HepG2 (cell line): Measurements from ENCODE around the gene KIF3C. TPM values are rescaled to one million over a fixed set of nuclear protein-coding genes. Genes with fewer than 3 reads are reported as not detected.

Experiments
- HDAC6 ChIP-seq: fragments of 200-600 bp; sonication (generic); IDR thresholded peaks from 2 replicates; pipeline ENCODE4 v1.7.0; 2017; ENCODE audit warnings: mild to moderate bottlenecking, antibody characterized with exemption, low read length, low read depth
- HNF4G ChIP-seq, 2 experiments: sonication (generic) in 1 of 2; formaldehyde crosslinking in 1 of 2; IDR thresholded peaks; 2 replicates each; pipeline versions ENCODE4 v1.4.0 to v1.6.1; 2011 to 2020; ENCODE audit warnings: borderline replicate concordance in 2 of 2, low read depth in 2 of 2, mild to moderate bottlenecking in 2 of 2, low read length in 1 of 2, missing genetic modification reagents in 1 of 2, moderate library complexity in 1 of 2
- POGZ ChIP-seq: sonication (generic); formaldehyde crosslinking; IDR thresholded peaks from 2 replicates; pipeline ENCODE4 v1.4.0; 2020; ENCODE audit warnings: mild to moderate bottlenecking, missing genetic modification reagents
- RARA ChIP-seq: IDR thresholded peaks from 2 replicates; pipeline ENCODE4 v1.6.1; 2016; ENCODE audit warnings: missing genetic modification reagents, missing compliant biosample characterization
- SCMH1 ChIP-seq: sonication (generic); formaldehyde crosslinking; IDR thresholded peaks from 2 replicates; pipeline ENCODE4 v1.9.0; 2021; ENCODE audit warnings: missing genetic modification reagents, mild to moderate bottlenecking, borderline replicate concordance
- SPEN ChIP-seq: sonication (generic); formaldehyde crosslinking; IDR thresholded peaks from 2 replicates; pipeline ENCODE4 v1.5.1; 2020; ENCODE audit warnings: low read depth, mild to moderate bottlenecking, missing genetic modification reagents
- ZC3H4 ChIP-seq: sonication (generic); formaldehyde crosslinking; IDR thresholded peaks from 2 replicates; pipeline ENCODE4 v1.4.0; 2020; ENCODE audit warnings: missing genetic modification reagents, borderline replicate concordance
- ZNF101 ChIP-seq: sonication (generic); formaldehyde crosslinking; IDR thresholded peaks from 2 replicates; pipeline ENCODE4 v1.4.0; 2020; ENCODE audit warnings: mild to moderate bottlenecking, low read depth, missing genetic modification reagents, borderline replicate concordance
- ZNF33A ChIP-seq: sonication (generic); formaldehyde crosslinking; IDR thresholded peaks from 2 replicates; pipeline ENCODE4 v1.5.1; 2020; ENCODE audit warnings: missing genetic modification reagents, mild to moderate bottlenecking, moderate library complexity, borderline replicate concordance
- ZNF496 ChIP-seq: sonication (generic); formaldehyde crosslinking; IDR thresholded peaks from 2 replicates; pipeline ENCODE4 v1.8.1; 2023; ENCODE audit warnings: mild to moderate bottlenecking, moderate library complexity, missing genetic modification reagents; ENCODE audit not compliant: insufficient replicate concordance
- ZNF75D ChIP-seq: sonication (generic); formaldehyde crosslinking; IDR thresholded peaks from 2 replicates; pipeline ENCODE4 v1.8.1; 2023; ENCODE audit warnings: missing genetic modification reagents, mild to moderate bottlenecking, borderline replicate concordance
- polyA plus RNA-seq, 8 experiments: library from polyadenylated mRNA; depleted of rRNA in 3 of 8; stranded (reverse) in 7 of 8; unstranded in 1 of 8; fragments of >200 nt; fragmentation: Illumina TruSeq in 4 of 8; extraction: Trizol in 4 of 8; gene quantifications; 2 replicates each; pipeline versions ENCODE4 v1.2.1 to v1.2.3, GENCODE V29; 2011 to 2016; ENCODE audit warnings: low read depth in 4 of 8, missing spikeins in 1 of 8, mixed read lengths in 1 of 8; ENCODE audit not compliant: insufficient read depth in 1 of 8
- total RNA-seq, 5 experiments: library from RNA; depleted of rRNA; stranded (reverse); fragments of >200 nt; fragmentation: Illumina TruSeq; extraction: Trizol; gene quantifications; 2 replicates each; pipeline ENCODE4 v1.2.3, GENCODE V29; 2016; ENCODE audit warnings: low read depth in 1 of 5
- TF ChIP-seq, protein P1 (sequence below): sonication (generic); formaldehyde crosslinking; conservative IDR thresholded peaks from 2 replicates; pipeline ENCODE4 v1.4.0; 2020; ENCODE audit warnings: missing genetic modification reagents
- TF ChIP-seq, protein P2 (sequence below): sonication (generic); formaldehyde crosslinking; IDR thresholded peaks from 2 replicates; pipeline ENCODE4 v1.8.1; 2022; ENCODE audit warnings: mild to moderate bottlenecking, missing genetic modification reagents
- TF ChIP-seq, protein P3 (sequence below): sonication (generic); formaldehyde crosslinking; IDR thresholded peaks from 2 replicates; pipeline ENCODE4 v1.5.1; 2020; ENCODE audit warnings: missing genetic modification reagents, mild to moderate bottlenecking, borderline replicate concordance
- TF ChIP-seq, protein P4 (sequence below): IDR thresholded peaks from 2 replicates; pipeline ENCODE4 v1.6.1; 2016; ENCODE audit warnings: missing genetic modification reagents, missing compliant biosample characterization
- TF ChIP-seq, protein P5 (sequence below): sonication (generic); formaldehyde crosslinking; IDR thresholded peaks from 2 replicates; pipeline ENCODE4 v1.4.0; 2020; ENCODE audit warnings: missing genetic modification reagents; ENCODE audit errors: not compliant biosample characterization
- TF ChIP-seq, protein P6 (sequence below): sonication (generic); formaldehyde crosslinking; IDR thresholded peaks from 2 replicates; pipeline ENCODE4 v1.4.0; 2020; ENCODE audit warnings: missing genetic modification reagents, borderline replicate concordance
- TF ChIP-seq, protein P7 (sequence below): sonication (generic); formaldehyde crosslinking; IDR thresholded peaks from 2 replicates; pipeline ENCODE4 v1.4.0; 2020; ENCODE audit warnings: missing genetic modification reagents

Gene KIF3C
- total and polyA plus RNA-seq, 2 of the 13 experiments (the other 11 are each of a cell fraction or from before 2014, with no cell fraction given) = 3.6 to 4.9 TPM

DNA sequence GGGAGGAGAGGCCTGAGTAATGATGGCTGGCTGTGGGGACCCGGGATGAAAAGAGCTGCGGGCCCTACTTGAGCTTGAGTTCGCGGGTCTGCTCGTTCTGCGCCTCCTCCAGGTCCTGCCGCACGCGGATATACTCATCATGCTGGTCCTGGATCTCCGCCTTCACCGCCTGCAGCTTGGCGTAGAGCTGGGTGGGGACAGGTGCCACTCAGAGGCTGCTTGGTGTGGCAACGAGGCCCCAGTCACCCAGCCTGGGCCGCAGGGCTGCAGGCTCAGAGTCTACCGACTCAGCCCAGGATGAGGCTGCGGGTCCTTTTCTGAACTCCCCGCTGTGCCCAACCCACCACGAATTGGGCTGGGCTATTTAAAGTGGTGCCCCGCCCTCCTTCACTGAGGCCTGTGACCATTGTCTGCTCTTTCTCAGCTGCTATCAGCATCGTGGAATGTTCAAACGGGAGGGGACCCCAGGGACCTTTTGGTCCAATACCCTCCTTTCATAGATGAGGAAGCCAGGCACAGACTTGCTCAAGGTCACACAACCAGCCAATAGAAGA lies 28.0 kb downstream of the KIF3C start (continued):
- TF ChIP-seq, protein P1, sequence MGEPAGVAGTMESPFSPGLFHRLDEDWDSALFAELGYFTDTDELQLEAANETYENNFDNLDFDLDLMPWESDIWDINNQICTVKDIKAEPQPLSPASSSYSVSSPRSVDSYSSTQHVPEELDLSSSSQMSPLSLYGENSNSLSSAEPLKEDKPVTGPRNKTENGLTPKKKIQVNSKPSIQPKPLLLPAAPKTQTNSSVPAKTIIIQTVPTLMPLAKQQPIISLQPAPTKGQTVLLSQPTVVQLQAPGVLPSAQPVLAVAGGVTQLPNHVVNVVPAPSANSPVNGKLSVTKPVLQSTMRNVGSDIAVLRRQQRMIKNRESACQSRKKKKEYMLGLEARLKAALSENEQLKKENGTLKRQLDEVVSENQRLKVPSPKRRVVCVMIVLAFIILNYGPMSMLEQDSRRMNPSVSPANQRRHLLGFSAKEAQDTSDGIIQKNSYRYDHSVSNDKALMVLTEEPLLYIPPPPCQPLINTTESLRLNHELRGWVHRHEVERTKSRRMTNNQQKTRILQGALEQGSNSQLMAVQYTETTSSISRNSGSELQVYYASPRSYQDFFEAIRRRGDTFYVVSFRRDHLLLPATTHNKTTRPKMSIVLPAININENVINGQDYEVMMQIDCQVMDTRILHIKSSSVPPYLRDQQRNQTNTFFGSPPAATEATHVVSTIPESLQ = no peak
- TF ChIP-seq, protein P2, sequence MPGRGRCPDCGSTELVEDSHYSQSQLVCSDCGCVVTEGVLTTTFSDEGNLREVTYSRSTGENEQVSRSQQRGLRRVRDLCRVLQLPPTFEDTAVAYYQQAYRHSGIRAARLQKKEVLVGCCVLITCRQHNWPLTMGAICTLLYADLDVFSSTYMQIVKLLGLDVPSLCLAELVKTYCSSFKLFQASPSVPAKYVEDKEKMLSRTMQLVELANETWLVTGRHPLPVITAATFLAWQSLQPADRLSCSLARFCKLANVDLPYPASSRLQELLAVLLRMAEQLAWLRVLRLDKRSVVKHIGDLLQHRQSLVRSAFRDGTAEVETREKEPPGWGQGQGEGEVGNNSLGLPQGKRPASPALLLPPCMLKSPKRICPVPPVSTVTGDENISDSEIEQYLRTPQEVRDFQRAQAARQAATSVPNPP (CRISPR knock-in tag) = no peak
- TF ChIP-seq SCMH1 (no peak), ZNF496 (CRISPR knock-in tag) (no peak), ZNF101 (CRISPR knock-in tag) (no peak), SPEN (CRISPR knock-in tag) (no peak), POGZ (peak; percentile 63; the same call in 1 of the 2 replicates), ZC3H4 (CRISPR knock-in tag) (no peak), HNF4G (IDR thresholded peaks at IDR 0.05; ENCODE audit: borderline replicate concordance, low read depth, low read length) (no peak), HNF4G (CRISPR knock-in tag; IDR thresholded peaks at IDR 0.05; ENCODE audit: borderline replicate concordance, low read depth) (no peak), RARA (CRISPR knock-in tag) (no peak), ZNF75D (CRISPR knock-in tag) (no peak), HDAC6 (no peak), ZNF33A (CRISPR knock-in tag) (no peak)
- TF ChIP-seq, protein P3, sequence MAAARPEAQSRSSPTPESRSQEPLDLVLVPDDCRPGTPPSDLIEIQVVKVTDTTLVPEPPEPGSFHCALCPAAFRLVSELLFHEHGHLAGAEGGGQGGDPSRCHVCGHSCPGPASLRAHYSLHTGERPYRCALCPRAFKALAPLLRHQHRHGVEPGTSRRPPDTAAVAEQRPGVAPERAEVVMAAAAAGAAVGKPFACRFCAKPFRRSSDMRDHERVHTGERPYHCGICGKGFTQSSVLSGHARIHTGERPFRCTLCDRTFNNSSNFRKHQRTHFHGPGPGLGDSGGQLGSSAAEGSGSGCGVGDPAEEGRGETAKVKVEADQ (CRISPR knock-in tag) = no peak
- TF ChIP-seq, protein P4, sequence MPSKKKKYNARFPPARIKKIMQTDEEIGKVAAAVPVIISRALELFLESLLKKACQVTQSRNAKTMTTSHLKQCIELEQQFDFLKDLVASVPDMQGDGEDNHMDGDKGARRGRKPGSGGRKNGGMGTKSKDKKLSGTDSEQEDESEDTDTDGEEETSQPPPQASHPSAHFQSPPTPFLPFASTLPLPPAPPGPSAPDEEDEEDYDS (CRISPR knock-in tag) = peak; percentile 64; the same call in 1 of the 2 replicates
- TF ChIP-seq, protein P5, sequence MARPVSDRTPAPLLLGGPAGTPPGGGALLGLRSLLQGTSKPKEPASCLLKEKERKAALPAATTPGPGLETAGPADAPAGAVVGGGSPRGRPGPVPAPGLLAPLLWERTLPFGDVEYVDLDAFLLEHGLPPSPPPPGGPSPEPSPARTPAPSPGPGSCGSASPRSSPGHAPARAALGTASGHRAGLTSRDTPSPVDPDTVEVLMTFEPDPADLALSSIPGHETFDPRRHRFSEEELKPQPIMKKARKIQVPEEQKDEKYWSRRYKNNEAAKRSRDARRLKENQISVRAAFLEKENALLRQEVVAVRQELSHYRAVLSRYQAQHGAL (CRISPR knock-in tag) = no peak
- TF ChIP-seq, protein P6, sequence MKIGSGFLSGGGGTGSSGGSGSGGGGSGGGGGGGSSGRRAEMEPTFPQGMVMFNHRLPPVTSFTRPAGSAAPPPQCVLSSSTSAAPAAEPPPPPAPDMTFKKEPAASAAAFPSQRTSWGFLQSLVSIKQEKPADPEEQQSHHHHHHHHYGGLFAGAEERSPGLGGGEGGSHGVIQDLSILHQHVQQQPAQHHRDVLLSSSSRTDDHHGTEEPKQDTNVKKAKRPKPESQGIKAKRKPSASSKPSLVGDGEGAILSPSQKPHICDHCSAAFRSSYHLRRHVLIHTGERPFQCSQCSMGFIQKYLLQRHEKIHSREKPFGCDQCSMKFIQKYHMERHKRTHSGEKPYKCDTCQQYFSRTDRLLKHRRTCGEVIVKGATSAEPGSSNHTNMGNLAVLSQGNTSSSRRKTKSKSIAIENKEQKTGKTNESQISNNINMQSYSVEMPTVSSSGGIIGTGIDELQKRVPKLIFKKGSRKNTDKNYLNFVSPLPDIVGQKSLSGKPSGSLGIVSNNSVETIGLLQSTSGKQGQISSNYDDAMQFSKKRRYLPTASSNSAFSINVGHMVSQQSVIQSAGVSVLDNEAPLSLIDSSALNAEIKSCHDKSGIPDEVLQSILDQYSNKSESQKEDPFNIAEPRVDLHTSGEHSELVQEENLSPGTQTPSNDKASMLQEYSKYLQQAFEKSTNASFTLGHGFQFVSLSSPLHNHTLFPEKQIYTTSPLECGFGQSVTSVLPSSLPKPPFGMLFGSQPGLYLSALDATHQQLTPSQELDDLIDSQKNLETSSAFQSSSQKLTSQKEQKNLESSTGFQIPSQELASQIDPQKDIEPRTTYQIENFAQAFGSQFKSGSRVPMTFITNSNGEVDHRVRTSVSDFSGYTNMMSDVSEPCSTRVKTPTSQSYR (CRISPR knock-in tag) = no peak
- TF ChIP-seq, protein P7, sequence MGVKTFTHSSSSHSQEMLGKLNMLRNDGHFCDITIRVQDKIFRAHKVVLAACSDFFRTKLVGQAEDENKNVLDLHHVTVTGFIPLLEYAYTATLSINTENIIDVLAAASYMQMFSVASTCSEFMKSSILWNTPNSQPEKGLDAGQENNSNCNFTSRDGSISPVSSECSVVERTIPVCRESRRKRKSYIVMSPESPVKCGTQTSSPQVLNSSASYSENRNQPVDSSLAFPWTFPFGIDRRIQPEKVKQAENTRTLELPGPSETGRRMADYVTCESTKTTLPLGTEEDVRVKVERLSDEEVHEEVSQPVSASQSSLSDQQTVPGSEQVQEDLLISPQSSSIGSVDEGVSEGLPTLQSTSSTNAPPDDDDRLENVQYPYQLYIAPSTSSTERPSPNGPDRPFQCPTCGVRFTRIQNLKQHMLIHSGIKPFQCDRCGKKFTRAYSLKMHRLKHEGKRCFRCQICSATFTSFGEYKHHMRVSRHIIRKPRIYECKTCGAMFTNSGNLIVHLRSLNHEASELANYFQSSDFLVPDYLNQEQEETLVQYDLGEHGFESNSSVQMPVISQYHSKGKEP (CRISPR knock-in tag) = no peak
